Uterus (tissue), 2 donors: Measurements from ENCODE around the gene FRRS1.

ENCODE experiments used
- CTCF ChIP-seq, 4 experiments: fragments of 200-600 bp in 2 of 4; fragments of 450-650 bp in 2 of 4; sonication (generic) in 2 of 4; IDR thresholded peaks; one replicate each; pipeline ENCODE4 v1.5.1; 2016 to 2019; ENCODE audit warnings: antibody characterized with exemption in 4 of 4, mild to moderate bottlenecking in 2 of 4, moderate library complexity in 1 of 4
- POLR2A ChIP-seq, 2 donors: fragments of 450-650 bp; IDR thresholded peaks; one replicate each; pipeline ENCODE4 v1.6.1; 2016; ENCODE audit warnings: antibody characterized with exemption in 2 of 2, mild to moderate bottlenecking in 1 of 2, moderate library complexity in 1 of 2

- TF ChIP-seq POLR2A (IDR thresholded peaks at IDR 0.05) = no peak
- no peak for TF ChIP-seq CTCF (IDR thresholded peaks at IDR 0.05)
These were observed 6.4 kb upstream of the FRRS1 start for GRCh38 chr1:99772809-99773208.
